Measurements from ENCODE around the gene CRIM1. TPM values are rescaled to one million over a fixed set of nuclear protein-coding genes. Genes with fewer than 3 reads are reported as not detected.
A peak's percentile ranks its signal among the peaks of the same experiment; 100 is the strongest.

Gene CRIM1
- total RNA-seq, 8 experiments from 2014 or later = 15.1 to 61.1 (median 24.3) TPM

DNA sequence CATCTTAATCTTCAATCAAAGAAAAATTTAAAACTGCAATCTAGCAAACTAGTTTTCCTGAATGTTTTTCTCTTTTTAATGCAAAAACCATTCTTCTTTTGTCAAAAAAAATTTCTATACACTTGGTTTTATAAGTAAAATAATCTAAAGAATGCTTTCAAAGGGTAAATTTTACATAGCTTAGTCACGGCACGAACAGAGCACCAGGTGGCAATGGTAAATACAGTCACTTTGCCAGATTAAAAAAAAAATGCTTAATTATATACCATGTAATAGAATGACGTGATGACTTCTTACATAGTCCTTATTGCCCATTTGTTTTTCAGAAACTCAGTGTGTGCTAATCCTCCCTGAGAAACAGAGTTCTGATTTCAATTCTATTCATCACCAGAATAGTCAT lies 232.0 kb downstream of the CRIM1 start:
- ATAC-seq (replicated peaks in 6 of 8) = no peak
- 77 to 100% (median 92%) methylated on average over 2 to 3 of the region's 3 CpGs; no CpG with 5 or more reads in 1 of the 10 experiments for WGBS, 10 experiments
- H3K27ac ChIP-seq = no peak overlapping the region
- no peaks in the 10 kb centered on the region for H3K4me1 ChIP-seq (replicated peaks in 1 of 2)
- no peak overlapping the region for H3K4me3 ChIP-seq
- in situ Hi-C loops (cut with MboI; ENCODE audit: low pct_unique_long_range_greater_than_20kb in 2 of 9, low sequenced_read_pairs in 9 of 9, unreplicated experiment in 9 of 9) = no loop called here

DNA sequence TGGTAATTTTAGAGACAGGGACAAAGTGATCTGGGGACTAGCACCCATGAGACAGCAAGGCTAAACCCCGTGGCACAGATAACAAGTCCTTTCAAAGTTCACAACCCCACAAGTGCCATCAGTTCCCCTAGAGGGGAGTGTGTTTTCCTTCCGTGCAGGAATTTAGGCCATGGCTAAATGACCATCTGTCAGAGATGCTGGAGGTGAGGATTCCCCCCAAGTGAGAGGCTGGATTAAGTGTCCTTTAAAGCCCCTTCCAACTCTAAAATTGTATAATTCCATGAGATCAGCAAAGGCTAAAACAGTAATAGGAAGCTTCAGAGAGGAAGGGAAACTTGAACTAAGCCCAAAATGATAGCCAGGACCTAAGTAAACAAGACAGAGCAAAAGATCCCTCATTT lies 233.7 kb downstream of the CRIM1 start:
- ATAC-seq (replicated peaks in 6 of 8) = no peak
- 60 to 100% (median 100%) methylated on average over 1 of the region's 2 CpGs; no CpG with 5 or more reads in 4 of the 10 experiments for WGBS, 10 experiments

DNA sequence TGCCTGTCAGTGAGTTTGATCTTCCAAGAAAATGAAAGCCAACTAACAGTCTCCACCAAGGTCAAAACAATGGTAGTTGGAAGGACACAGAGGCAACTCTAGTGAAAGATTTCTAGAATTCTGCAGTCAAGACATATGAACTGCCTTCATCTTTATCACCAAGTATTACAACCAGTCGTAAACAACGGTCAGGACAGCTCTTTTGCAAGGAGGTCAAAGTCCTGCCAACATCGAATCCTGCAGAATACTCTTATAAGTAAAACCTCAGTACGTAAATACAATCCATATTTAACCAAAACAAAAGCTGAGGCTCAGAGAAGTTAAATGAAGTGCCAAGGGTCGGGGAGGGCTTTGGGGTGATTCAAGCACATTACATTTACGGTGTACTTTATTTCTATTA lies 239.3 kb downstream of the CRIM1 start:
- in situ Hi-C loops (cut with MboI; ENCODE audit: low pct_unique_long_range_greater_than_20kb in 2 of 9, low sequenced_read_pairs in 9 of 9, unreplicated experiment in 9 of 9) = no loop called here
- 87 to 100% (median 96%) methylated on average over 1 to 6 of the region's 6 CpGs; no CpG with 5 or more reads in 1 of the 10 experiments for WGBS, 10 experiments
- no peak overlapping the region for H3K4me3 ChIP-seq
- H3K4me1 ChIP-seq (replicated peaks in 1 of 2) = peaks cover 13 to 20% of the 10 kb centered on the region in 2 donors
- H3K27ac ChIP-seq = no peak overlapping the region
- ATAC-seq (replicated peaks in 6 of 8) = no peak

More for the DNA sequence above, 233.7 kb downstream of the CRIM1 start:
- in situ Hi-C loops (cut with MboI; ENCODE audit: low pct_unique_long_range_greater_than_20kb in 2 of 9, low sequenced_read_pairs in 9 of 9, unreplicated experiment in 9 of 9) = no loop called here
- Histone ChIP-seq H3K4me3 (no peak overlapping the region), H3K4me1 (replicated peaks in 1 of 2) (no peaks in the 10 kb centered on the region), H3K27ac (no peak overlapping the region)

DNA sequence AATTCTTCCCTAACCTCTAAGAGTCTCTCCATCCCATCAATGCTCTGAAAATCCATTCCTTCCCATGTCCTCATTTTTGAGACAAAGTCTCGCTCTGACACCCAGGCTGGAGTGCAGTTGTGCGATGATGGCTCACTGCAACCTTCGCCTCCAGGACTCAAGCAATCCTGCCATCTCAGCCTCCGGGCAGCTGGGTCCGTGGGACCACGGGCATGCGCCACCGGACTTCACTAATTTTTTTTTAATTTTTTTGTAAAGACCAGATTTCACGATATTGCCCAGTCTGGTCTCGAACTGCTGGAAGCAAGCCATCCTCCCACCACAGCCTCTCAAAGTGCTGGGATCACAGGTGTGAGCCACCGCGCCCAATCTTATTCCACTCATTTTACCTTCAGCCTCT lies 240.8 kb downstream of the CRIM1 start:
- H3K27ac ChIP-seq = no peak overlapping the region

DNA sequence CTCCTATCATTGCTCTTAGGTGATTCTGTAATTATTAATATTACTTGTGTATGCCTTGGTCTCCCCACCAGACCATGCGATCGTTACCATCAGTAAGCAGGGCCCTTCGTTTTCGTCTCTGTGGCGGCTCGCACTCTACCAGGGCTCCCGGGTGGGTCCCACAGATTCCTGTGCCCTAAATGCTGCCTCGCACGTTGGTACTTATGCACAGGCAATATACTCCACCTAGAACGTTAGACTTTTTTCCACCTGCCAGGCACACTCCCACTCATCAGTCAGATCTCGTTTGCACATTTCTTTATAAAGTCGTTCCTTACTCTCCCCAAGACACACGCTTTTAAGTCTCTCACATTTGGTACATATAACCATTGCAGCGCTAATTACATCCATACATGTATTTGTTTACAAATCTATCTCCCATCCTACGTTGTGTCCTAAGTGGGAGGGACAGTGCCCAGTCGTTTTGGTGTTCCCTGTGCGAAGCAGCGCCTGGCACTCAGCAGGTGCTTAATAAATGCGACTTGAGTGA lies 241.5 kb downstream of the CRIM1 start:
- peak overlapping the region; percentile 74 to 98 (median 93) for H3K4me3 ChIP-seq
- no peak for ATAC-seq (replicated peaks in 6 of 8)
- 0 to 100% (median 23%) methylated on average over 1 to 14 of the region's 19 CpGs for WGBS, 10 experiments
- in situ Hi-C loops (cut with MboI; ENCODE audit: low pct_unique_long_range_greater_than_20kb in 2 of 9, low sequenced_read_pairs in 9 of 9, unreplicated experiment in 9 of 9) = no loop called here
- no peak overlapping the region for H3K27ac ChIP-seq
- H3K4me1 ChIP-seq (replicated peaks in 1 of 2) = peaks cover 13 to 20% of the 10 kb centered on the region in 2 donors

More for the DNA sequence above, 240.8 kb downstream of the CRIM1 start:
- in situ Hi-C loops (cut with MboI; ENCODE audit: low pct_unique_long_range_greater_than_20kb in 2 of 9, low sequenced_read_pairs in 9 of 9, unreplicated experiment in 9 of 9) = no loop called here
- 80 to 100% (median 98%) methylated on average over 1 to 12 of the region's 12 CpGs for WGBS, 10 experiments
- Histone ChIP-seq H3K4me1 (replicated peaks in 1 of 2) (peaks cover 13 to 20% of the 10 kb centered on the region in 2 donors), H3K4me3 (peak overlapping the region in 3 of 5 donors; percentile 74 to 93 (median 90))
- no peak for ATAC-seq (replicated peaks in 6 of 8)

DNA sequence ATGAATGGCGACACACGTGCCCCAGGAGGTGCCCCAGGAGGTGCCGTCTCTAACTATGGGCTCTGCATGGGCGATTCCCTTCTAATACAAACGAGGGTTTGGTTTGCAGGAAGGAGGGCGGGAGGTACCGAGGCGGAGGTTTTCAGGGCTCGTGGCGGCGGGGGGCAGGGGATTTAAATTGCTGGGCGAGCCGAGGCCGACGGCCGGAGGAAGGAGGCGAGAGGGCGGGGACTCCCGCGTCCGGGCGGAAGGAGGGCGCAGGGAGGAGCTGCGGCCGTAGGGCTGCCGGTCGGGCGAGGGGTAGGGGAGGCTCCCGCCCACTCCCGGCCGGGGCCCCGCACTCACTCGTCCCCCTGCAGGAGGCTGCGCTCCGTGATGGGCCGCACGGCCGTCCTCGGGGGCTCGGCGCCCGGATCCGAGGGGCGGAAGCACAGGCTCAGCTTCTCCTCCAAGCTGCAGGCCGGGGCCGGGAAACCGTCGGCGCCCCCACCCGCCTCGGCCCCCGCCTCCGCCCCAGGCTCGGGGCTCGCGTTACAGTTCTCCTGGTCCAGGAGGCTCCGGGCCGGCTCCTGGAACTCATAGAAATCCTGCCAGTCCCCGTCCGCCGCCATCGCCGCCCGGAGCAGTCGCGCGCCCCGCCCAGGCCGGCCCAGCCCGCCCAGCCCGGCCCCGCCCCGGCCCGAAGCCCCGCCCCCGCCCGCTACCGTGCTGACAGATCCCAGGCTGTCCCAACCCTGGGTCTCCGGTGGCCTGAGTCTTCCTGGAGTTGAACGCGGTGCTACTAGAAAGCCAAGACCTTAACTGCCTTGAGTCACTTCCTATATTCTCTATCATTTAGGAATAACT lies 242.2 kb downstream of the CRIM1 start, which contains the start of gene FEZ2:
FEZ2 (minus strand) TSS at position 637 of the 846 bp plus-strand sequence; CDS start at position 611, 26 bp downstream.
- H3K4me3 ChIP-seq = peak within 1 kb of the TSS; percentile 74 to 98 (median 93)
- H3K4me1 ChIP-seq (replicated peaks in 1 of 2) = peaks cover 13 to 20% of the 10 kb centered on the region in 2 donors
- 0% methylated on average over 2 to 4 of the region's 81 CpGs; no CpG with 5 or more reads in 7 of the 10 experiments for WGBS, 10 experiments
- in situ Hi-C loops (cut with MboI; ENCODE audit: low pct_unique_long_range_greater_than_20kb in 2 of 9, low sequenced_read_pairs in 9 of 9, unreplicated experiment in 9 of 9) = no loop called here
- H3K27ac ChIP-seq = peak within 1 kb of the TSS; percentile 85 to 95
- peak; percentile 94 to 97 (median 97) for ATAC-seq (replicated peaks in 6 of 8)

Other genes with a start within 250 kb of the CRIM1 start
- 10 to 100 TPM; 25.9 to 49.8 (median 32.8) TPM for gene FEZ2, start 242.4 kb downstream of the CRIM1 start, total RNA-seq

Data from motor neuron (in vitro differentiated cells).